SH-SY5Y (cell line): ENCODE measurements around the gene TES.

ENCODE experiments used
- GATA2 ChIP-seq: IDR thresholded peaks from 2 replicates; pipeline ENCODE4 v1.6.1; 2011; ENCODE audit warnings: mild to moderate bottlenecking, low read depth, low read length
- GATA3 ChIP-seq: IDR thresholded peaks from 2 replicates; pipeline ENCODE4 v1.6.1; 2011; ENCODE audit warnings: low read depth, mild to moderate bottlenecking, low read length, moderate library complexity

DNA sequence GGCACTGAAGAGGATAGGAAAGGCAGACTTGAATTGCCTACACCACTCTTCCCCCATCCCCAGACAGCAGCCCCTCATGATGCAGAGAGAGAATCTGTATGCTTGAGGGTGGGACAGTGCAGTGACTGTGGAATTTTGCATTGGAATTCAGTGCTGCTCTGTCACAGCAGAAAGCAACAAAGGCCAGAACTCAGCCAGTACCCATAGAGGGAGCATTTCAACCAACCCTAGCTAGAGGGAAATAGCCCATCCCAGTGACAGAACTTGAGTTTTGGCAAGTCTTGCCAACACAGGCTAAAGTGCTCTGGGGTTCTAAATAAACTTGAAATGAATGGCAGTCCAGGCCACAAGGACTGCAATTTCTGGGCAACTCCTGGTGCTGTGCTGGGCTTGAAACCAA, 80.4 kb downstream of the TES start:
- TF ChIP-seq GATA2 (no peak), GATA3 (no peak)
